HepG2 (cell line): ENCODE results near the gene SLC4A11. TPM values are rescaled to one million over a fixed set of nuclear protein-coding genes. Genes with fewer than 3 reads are reported as not detected.

Experiments
- ARNT ChIP-seq: fragments of 450-650 bp; IDR thresholded peaks from 2 replicates; pipeline ENCODE4 v1.6.1; 2017
- ATF1 ChIP-seq: IDR thresholded peaks from 2 replicates; pipeline ENCODE4 v1.6.1; 2016; ENCODE audit warnings: mild to moderate bottlenecking, control low read depth
- CREM ChIP-seq, 2 experiments: sonication (generic) in 1 of 2; formaldehyde crosslinking in 1 of 2; IDR thresholded peaks; 2 replicates each; pipeline versions ENCODE4 v1.4.0 to v1.6.1; 2016 to 2020; ENCODE audit warnings: antibody characterized with exemption in 1 of 2, mild to moderate bottlenecking in 1 of 2, missing genetic modification reagents in 1 of 2
- HCFC1 ChIP-seq: fragments of 150-350 bp; IDR thresholded peaks from 2 replicates; pipeline ENCODE4 v1.6.1; 2014; ENCODE audit warnings: low read depth, low read length
- KDM5A ChIP-seq: fragments of 200-600 bp; sonication (generic); IDR thresholded peaks from 2 replicates; pipeline ENCODE4 v1.7.0; 2018; ENCODE audit warnings: antibody characterized with exemption, mild to moderate bottlenecking, low read length, borderline replicate concordance
- NFKB2 ChIP-seq: sonication (generic); formaldehyde crosslinking; IDR thresholded peaks from 2 replicates; pipeline ENCODE4 v1.4.0; 2020; ENCODE audit warnings: missing genetic modification reagents, borderline replicate concordance
- PITX1 ChIP-seq: sonication (generic); formaldehyde crosslinking; IDR thresholded peaks from 2 replicates; pipeline ENCODE4 v1.5.1; 2020; ENCODE audit warnings: mild to moderate bottlenecking, missing genetic modification reagents
- RAD21 ChIP-seq: fragments of 450-650 bp; formaldehyde crosslinking; IDR thresholded peaks from 2 replicates; pipeline ENCODE4 v1.5.0; 2020; ENCODE audit warnings: mild to moderate bottlenecking
- ZBTB42 ChIP-seq: sonication (generic); formaldehyde crosslinking; IDR thresholded peaks from 2 replicates; pipeline ENCODE4 v1.5.0; 2020; ENCODE audit warnings: mild to moderate bottlenecking, missing genetic modification reagents
- ZFP36 ChIP-seq: fragments of 150-350 bp; IDR thresholded peaks from 2 replicates; pipeline ENCODE4 v1.6.1; 2018; ENCODE audit warnings: borderline replicate concordance, low read length, low read depth; ENCODE audit not compliant: partially characterized antibody
- ZFP62 ChIP-seq: sonication (generic); formaldehyde crosslinking; IDR thresholded peaks from 2 replicates; pipeline ENCODE4 v1.4.0; 2020; ENCODE audit warnings: missing genetic modification reagents
- ZMAT3 ChIP-seq: sonication (generic); formaldehyde crosslinking; conservative IDR thresholded peaks from 2 replicates; pipeline ENCODE4 v1.7.0; 2021; ENCODE audit warnings: missing genetic modification reagents
- ZNF383 ChIP-seq: sonication (generic); formaldehyde crosslinking; IDR thresholded peaks from 2 replicates; pipeline ENCODE4 v1.4.0; 2020; ENCODE audit warnings: missing genetic modification reagents, mild to moderate bottlenecking, borderline replicate concordance
- ZNF451 ChIP-seq: sonication (generic); formaldehyde crosslinking; IDR thresholded peaks from 2 replicates; pipeline ENCODE4 v1.5.0; 2020; ENCODE audit warnings: mild to moderate bottlenecking, missing genetic modification reagents
- ZNF558 ChIP-seq: sonication (generic); formaldehyde crosslinking; IDR thresholded peaks from 2 replicates; pipeline ENCODE4 v1.9.0; 2022; ENCODE audit warnings: mild to moderate bottlenecking, missing genetic modification reagents, borderline replicate concordance
- polyA plus RNA-seq, 8 experiments: library from polyadenylated mRNA; depleted of rRNA in 3 of 8; stranded (reverse) in 7 of 8; unstranded in 1 of 8; fragments of >200 nt; fragmentation: Illumina TruSeq in 4 of 8; extraction: Trizol in 4 of 8; gene quantifications; 2 replicates each; pipeline versions ENCODE4 v1.2.1 to v1.2.3, GENCODE V29; 2011 to 2016; ENCODE audit warnings: low read depth in 4 of 8, missing spikeins in 1 of 8, mixed read lengths in 1 of 8; ENCODE audit not compliant: insufficient read depth in 1 of 8
- total RNA-seq, 5 experiments: library from RNA; depleted of rRNA; stranded (reverse); fragments of >200 nt; fragmentation: Illumina TruSeq; extraction: Trizol; gene quantifications; 2 replicates each; pipeline ENCODE4 v1.2.3, GENCODE V29; 2016; ENCODE audit warnings: low read depth in 1 of 5
- TF ChIP-seq, protein P1 (sequence below): sonication (generic); formaldehyde crosslinking; IDR thresholded peaks from 2 replicates; pipeline ENCODE4 v1.4.0; 2020; ENCODE audit warnings: missing genetic modification reagents
- TF ChIP-seq, protein P2 (sequence below): sonication (generic); formaldehyde crosslinking; IDR thresholded peaks from 2 replicates; pipeline ENCODE4 v1.4.0; 2020; ENCODE audit warnings: missing genetic modification reagents, borderline replicate concordance
- TF ChIP-seq, protein P3 (sequence below): sonication (generic); formaldehyde crosslinking; IDR thresholded peaks from 2 replicates; pipeline ENCODE4 v1.5.1; 2020; ENCODE audit warnings: mild to moderate bottlenecking, missing genetic modification reagents, borderline replicate concordance
- TF ChIP-seq, protein P4 (sequence below): sonication (generic); formaldehyde crosslinking; IDR thresholded peaks from 2 replicates; pipeline ENCODE4 v1.5.0; 2020; ENCODE audit warnings: mild to moderate bottlenecking, missing genetic modification reagents

Gene SLC4A11
- total and polyA plus RNA-seq, 2 of the 13 experiments (the other 11 are each of a cell fraction or from before 2014, with no cell fraction given), result 3.9 to 27.0 TPM

DNA sequence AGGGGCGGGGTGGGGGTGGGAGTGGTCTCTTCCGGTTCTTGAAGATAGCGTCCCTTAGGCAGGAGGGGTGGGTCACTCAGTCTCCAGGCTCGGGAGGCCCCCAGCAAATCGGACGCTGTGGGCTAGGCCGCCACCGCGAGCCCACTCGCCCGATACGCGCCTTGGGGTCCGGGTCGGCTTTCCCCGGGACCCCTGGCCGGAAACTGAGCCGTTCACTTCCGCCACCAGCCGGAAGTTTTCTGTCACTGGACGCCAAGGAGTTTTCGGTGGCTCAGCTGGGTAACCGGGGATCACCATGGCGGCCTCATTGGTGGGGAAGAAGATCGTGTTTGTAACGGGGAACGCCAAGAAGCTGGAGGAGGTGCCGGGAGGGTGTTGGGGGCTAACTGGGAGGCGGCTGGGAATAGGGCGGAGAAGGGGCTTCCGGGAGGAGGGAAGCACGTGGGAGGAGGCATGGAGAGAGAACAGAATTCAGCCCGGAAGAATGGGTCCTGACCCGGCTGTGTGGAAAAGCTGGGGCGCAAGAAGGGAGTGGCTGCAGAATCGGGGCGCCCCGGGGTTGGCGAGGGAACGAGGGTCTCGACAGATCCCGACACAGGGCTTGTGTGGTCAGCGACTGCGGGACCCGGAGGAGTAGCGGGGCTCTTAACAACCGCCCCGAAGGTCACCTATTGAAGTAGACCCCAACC lies 29.6 kb downstream of the SLC4A11 start, which contains the start of gene ITPA (continued):
- TF ChIP-seq, protein P1, sequence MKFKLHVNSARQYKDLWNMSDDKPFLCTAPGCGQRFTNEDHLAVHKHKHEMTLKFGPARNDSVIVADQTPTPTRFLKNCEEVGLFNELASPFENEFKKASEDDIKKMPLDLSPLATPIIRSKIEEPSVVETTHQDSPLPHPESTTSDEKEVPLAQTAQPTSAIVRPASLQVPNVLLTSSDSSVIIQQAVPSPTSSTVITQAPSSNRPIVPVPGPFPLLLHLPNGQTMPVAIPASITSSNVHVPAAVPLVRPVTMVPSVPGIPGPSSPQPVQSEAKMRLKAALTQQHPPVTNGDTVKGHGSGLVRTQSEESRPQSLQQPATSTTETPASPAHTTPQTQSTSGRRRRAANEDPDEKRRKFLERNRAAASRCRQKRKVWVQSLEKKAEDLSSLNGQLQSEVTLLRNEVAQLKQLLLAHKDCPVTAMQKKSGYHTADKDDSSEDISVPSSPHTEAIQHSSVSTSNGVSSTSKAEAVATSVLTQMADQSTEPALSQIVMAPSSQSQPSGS (CRISPR knock-in tag), result peak; percentile 60; the same call in 1 of the 2 replicates
- TF ChIP-seq ZMAT3 (peak; percentile 92), ZNF558 (CRISPR knock-in tag) (peak; percentile 98), NFKB2 (CRISPR knock-in tag) (peak; percentile 83; the same call in 1 of the 2 replicates), HCFC1 (no peak), CREM (IDR thresholded peaks at IDR 0.05) (peak; percentile 61), CREM (CRISPR knock-in tag; IDR thresholded peaks at IDR 0.05) (no peak), ATF1 (CRISPR knock-in tag) (no peak), ZFP62 (no peak), RAD21 (0 out of 2 replicates have a peak, but pooled peaks have one; percentile 52), KDM5A (peak; percentile 85), ZNF383 (peak; percentile 62), ZNF451 (CRISPR knock-in tag) (no peak), ARNT (no peak), PITX1 (CRISPR knock-in tag) (no peak; the same call in 1 of the 2 replicates), ZFP36 (no peak), ZBTB42 (CRISPR knock-in tag) (peak; percentile 95)
- TF ChIP-seq, protein P2, sequence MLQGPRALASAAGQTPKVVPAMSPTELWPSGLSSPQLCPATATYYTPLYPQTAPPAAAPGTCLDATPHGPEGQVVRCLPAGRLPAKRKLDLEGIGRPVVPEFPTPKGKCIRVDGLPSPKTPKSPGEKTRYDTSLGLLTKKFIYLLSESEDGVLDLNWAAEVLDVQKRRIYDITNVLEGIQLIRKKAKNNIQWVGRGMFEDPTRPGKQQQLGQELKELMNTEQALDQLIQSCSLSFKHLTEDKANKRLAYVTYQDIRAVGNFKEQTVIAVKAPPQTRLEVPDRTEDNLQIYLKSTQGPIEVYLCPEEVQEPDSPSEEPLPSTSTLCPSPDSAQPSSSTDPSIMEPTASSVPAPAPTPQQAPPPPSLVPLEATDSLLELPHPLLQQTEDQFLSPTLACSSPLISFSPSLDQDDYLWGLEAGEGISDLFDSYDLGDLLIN, result peak; percentile 77; the same call in 1 of the 2 replicates
- TF ChIP-seq, protein P3, sequence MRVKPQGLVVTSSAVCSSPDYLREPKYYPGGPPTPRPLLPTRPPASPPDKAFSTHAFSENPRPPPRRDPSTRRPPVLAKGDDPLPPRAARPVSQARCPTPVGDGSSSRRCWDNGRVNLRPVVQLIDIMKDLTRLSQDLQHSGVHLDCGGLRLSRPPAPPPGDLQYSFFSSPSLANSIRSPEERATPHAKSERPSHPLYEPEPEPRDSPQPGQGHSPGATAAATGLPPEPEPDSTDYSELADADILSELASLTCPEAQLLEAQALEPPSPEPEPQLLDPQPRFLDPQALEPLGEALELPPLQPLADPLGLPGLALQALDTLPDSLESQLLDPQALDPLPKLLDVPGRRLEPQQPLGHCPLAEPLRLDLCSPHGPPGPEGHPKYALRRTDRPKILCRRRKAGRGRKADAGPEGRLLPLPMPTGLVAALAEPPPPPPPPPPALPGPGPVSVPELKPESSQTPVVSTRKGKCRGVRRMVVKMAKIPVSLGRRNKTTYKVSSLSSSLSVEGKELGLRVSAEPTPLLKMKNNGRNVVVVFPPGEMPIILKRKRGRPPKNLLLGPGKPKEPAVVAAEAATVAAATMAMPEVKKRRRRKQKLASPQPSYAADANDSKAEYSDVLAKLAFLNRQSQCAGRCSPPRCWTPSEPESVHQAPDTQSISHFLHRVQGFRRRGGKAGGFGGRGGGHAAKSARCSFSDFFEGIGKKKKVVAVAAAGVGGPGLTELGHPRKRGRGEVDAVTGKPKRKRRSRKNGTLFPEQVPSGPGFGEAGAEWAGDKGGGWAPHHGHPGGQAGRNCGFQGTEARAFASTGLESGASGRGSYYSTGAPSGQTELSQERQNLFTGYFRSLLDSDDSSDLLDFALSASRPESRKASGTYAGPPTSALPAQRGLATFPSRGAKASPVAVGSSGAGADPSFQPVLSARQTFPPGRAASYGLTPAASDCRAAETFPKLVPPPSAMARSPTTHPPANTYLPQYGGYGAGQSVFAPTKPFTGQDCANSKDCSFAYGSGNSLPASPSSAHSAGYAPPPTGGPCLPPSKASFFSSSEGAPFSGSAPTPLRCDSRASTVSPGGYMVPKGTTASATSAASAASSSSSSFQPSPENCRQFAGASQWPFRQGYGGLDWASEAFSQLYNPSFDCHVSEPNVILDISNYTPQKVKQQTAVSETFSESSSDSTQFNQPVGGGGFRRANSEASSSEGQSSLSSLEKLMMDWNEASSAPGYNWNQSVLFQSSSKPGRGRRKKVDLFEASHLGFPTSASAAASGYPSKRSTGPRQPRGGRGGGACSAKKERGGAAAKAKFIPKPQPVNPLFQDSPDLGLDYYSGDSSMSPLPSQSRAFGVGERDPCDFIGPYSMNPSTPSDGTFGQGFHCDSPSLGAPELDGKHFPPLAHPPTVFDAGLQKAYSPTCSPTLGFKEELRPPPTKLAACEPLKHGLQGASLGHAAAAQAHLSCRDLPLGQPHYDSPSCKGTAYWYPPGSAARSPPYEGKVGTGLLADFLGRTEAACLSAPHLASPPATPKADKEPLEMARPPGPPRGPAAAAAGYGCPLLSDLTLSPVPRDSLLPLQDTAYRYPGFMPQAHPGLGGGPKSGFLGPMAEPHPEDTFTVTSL (CRISPR knock-in tag), result 0 out of 2 replicates have a peak, but pooled peaks have one; percentile 42
- TF ChIP-seq, protein P4, sequence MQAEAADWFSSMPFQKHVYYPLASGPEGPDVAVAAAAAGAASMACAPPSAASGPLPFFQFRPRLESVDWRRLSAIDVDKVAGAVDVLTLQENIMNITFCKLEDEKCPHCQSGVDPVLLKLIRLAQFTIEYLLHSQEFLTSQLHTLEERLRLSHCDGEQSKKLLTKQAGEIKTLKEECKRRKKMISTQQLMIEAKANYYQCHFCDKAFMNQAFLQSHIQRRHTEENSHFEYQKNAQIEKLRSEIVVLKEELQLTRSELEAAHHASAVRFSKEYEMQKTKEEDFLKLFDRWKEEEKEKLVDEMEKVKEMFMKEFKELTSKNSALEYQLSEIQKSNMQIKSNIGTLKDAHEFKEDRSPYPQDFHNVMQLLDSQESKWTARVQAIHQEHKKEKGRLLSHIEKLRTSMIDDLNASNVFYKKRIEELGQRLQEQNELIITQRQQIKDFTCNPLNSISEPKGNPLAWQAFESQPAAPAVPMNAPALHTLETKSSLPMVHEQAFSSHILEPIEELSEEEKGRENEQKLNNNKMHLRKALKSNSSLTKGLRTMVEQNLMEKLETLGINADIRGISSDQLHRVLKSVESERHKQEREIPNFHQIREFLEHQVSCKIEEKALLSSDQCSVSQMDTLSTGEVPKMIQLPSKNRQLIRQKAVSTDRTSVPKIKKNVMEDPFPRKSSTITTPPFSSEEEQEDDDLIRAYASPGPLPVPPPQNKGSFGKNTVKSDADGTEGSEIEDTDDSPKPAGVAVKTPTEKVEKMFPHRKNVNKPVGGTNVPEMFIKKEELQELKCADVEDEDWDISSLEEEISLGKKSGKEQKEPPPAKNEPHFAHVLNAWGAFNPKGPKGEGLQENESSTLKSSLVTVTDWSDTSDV, result no peak; the same call in 1 of the 2 replicates
